SK-N-SH treated with all-trans-retinoic acid at 6 μM for 48 hours (cell line): Measurements from ENCODE around the gene TNRC6B.

Experiments
- ATAC-seq: fragments of 200-7000 bp; cut with Tn5 transposase; 3 replicates; pipeline ENCODE4 v1.9.1; 2020; ENCODE audit warnings: mild to moderate bottlenecking, moderate library complexity
- ARNTL ChIP-seq: fragments of 450-650 bp; formaldehyde crosslinking; IDR thresholded peaks from 2 replicates; pipeline ENCODE4 v1.5.0; 2020; ENCODE audit warnings: low read depth, mild to moderate bottlenecking, moderate library complexity, borderline replicate concordance
- BACH2 ChIP-seq: fragments of 250-450 bp; sonication (Bioruptor Pico); IDR thresholded peaks from 2 replicates; pipeline ENCODE4 v1.9.0; 2021; ENCODE audit warnings: mild to moderate bottlenecking, borderline replicate concordance
- CSDC2 ChIP-seq: fragments of 250-450 bp; sonication (Bioruptor Pico); IDR thresholded peaks from 2 replicates; pipeline ENCODE4 v1.5.0; 2020; ENCODE audit warnings: mild to moderate bottlenecking, moderate library complexity
- CSRNP3 ChIP-seq: fragments of 250-450 bp; sonication (Bioruptor Pico); IDR thresholded peaks from 2 replicates; pipeline ENCODE4 v1.5.1; 2021; ENCODE audit warnings: mild to moderate bottlenecking, moderate library complexity
- ESRRG ChIP-seq: fragments of 250-450 bp; sonication (Bioruptor Pico); IDR thresholded peaks from 2 replicates; pipeline ENCODE4 v1.6.1; 2021; ENCODE audit warnings: mild to moderate bottlenecking
- GLIS3 ChIP-seq: fragments of 250-450 bp; sonication (Bioruptor Pico); IDR thresholded peaks from 2 replicates; pipeline ENCODE4 v1.5.0; 2020; ENCODE audit warnings: mild to moderate bottlenecking, moderate library complexity
- ISL1 ChIP-seq: fragments of 250-450 bp; sonication (Bioruptor Pico); IDR thresholded peaks from 2 replicates; pipeline ENCODE4 v2.1.2; 2022; ENCODE audit warnings: mild to moderate bottlenecking, moderate library complexity
- OSR1 ChIP-seq: fragments of 250-450 bp; sonication (Bioruptor Pico); IDR thresholded peaks from 2 replicates; pipeline ENCODE4 v1.8.0; 2022; ENCODE audit warnings: moderate library complexity, mild to moderate bottlenecking, inconsistent platforms
- PATZ1 ChIP-seq: fragments of 250-450 bp; sonication (Bioruptor Pico); IDR thresholded peaks from 2 replicates; pipeline ENCODE4 v1.8.0; 2020; ENCODE audit warnings: mild to moderate bottlenecking, moderate library complexity, borderline replicate concordance
- POU6F1 ChIP-seq: fragments of 250-450 bp; sonication (Bioruptor Pico); IDR thresholded peaks from 2 replicates; pipeline ENCODE4 v1.8.0; 2021; ENCODE audit warnings: low read depth, mild to moderate bottlenecking, moderate library complexity, borderline replicate concordance
- PPARA ChIP-seq: fragments of 250-450 bp; sonication (Bioruptor Pico); IDR thresholded peaks from 2 replicates; pipeline ENCODE4 v1.5.0; 2020; ENCODE audit warnings: mild to moderate bottlenecking, borderline replicate concordance
- SNAI2 ChIP-seq: fragments of 250-450 bp; sonication (Bioruptor Pico); IDR thresholded peaks from 2 replicates; pipeline ENCODE4 v1.5.0; 2020; ENCODE audit warnings: mild to moderate bottlenecking, moderate library complexity
- TCF4 ChIP-seq: fragments of 250-450 bp; sonication (Bioruptor Pico); IDR thresholded peaks from 2 replicates; pipeline ENCODE4 v1.8.0; 2021; ENCODE audit warnings: mild to moderate bottlenecking, moderate library complexity, borderline replicate concordance
- TOX ChIP-seq: fragments of 250-450 bp; sonication (Bioruptor Pico); IDR thresholded peaks from 2 replicates; pipeline ENCODE4 v1.8.0; 2021; ENCODE audit warnings: mild to moderate bottlenecking, moderate library complexity, borderline replicate concordance
- TSHZ2 ChIP-seq: fragments of 250-450 bp; sonication (Bioruptor Pico); IDR thresholded peaks from 2 replicates; pipeline ENCODE4 v1.5.0; 2020; ENCODE audit warnings: mild to moderate bottlenecking, moderate library complexity
- ZC3H10 ChIP-seq: fragments of 250-450 bp; sonication (Bioruptor Pico); IDR thresholded peaks from 2 replicates; pipeline ENCODE4 v1.5.1; 2021; ENCODE audit warnings: mild to moderate bottlenecking, moderate library complexity
- ZFP30 ChIP-seq: fragments of 450-650 bp; formaldehyde crosslinking; IDR thresholded peaks from 2 replicates; pipeline ENCODE4 v1.5.0; 2022; ENCODE audit warnings: mild to moderate bottlenecking, moderate library complexity
- ZNF565 ChIP-seq: fragments of 450-650 bp; formaldehyde crosslinking; conservative IDR thresholded peaks from 2 replicates; pipeline ENCODE4 v1.5.0; 2020; ENCODE audit warnings: low read depth, mild to moderate bottlenecking, moderate library complexity
- ZNF70 ChIP-seq: fragments of 450-650 bp; formaldehyde crosslinking; IDR thresholded peaks from 2 replicates; pipeline ENCODE4 v1.5.0; 2020; ENCODE audit warnings: mild to moderate bottlenecking, moderate library complexity
- ZNF8 ChIP-seq: fragments of 450-650 bp; formaldehyde crosslinking; IDR thresholded peaks from 2 replicates; pipeline ENCODE4 v1.5.0; 2020; ENCODE audit warnings: mild to moderate bottlenecking, moderate library complexity

Gene TNRC6B

GRCh38 chr22:40238425-40239344 is 61.0 kb downstream of the TNRC6B start:
- TF ChIP-seq ISL1 (CRISPR knock-in tag) (no peak), CSRNP3 (CRISPR knock-in tag) (no peak), ZNF70 (no peak), ZNF8 (CRISPR knock-in tag) (no peak)
- ATAC-seq = peak; percentile 93

GRCh38 chr22:40239345-40239683 is 61.6 kb downstream of the TNRC6B start:
- TF ChIP-seq BACH2 (CRISPR knock-in tag) = no peak
- TF ChIP-seq TSHZ2 (CRISPR knock-in tag) = no peak
- no peak for TF ChIP-seq GLIS3 (CRISPR knock-in tag)
- TF ChIP-seq SNAI2 (CRISPR knock-in tag) = no peak
- TF ChIP-seq TOX (CRISPR knock-in tag) = no peak
- TF ChIP-seq OSR1 = no peak
- no peak for TF ChIP-seq PPARA (CRISPR knock-in tag)
- no peak for TF ChIP-seq ZFP30 (CRISPR knock-in tag)
- TF ChIP-seq, all 23 proteins: peak for 0
- ATAC-seq = peak; percentile 51; the same call in 2 of the 3 replicates

GRCh38 chr22:40240160-40240559 is 62.4 kb downstream of the TNRC6B start:
- ATAC-seq = no peak
- TF ChIP-seq TSHZ2 (CRISPR knock-in tag) = no peak
- TF ChIP-seq TCF4 = no peak
- no peak for TF ChIP-seq ZNF565 (CRISPR knock-in tag)
- no peak for TF ChIP-seq ZNF8 (CRISPR knock-in tag)
- no peak for TF ChIP-seq POU6F1 (CRISPR knock-in tag)
- TF ChIP-seq PATZ1 (CRISPR knock-in tag) = no peak
- TF ChIP-seq CSDC2 (CRISPR knock-in tag) = no peak
- no peak for TF ChIP-seq CSRNP3 (CRISPR knock-in tag)
- no peak for TF ChIP-seq SNAI2 (CRISPR knock-in tag)
- no peak for TF ChIP-seq ARNTL
- TF ChIP-seq ESRRG (CRISPR knock-in tag) = no peak
- TF ChIP-seq ZC3H10 (CRISPR knock-in tag) = no peak
